ENCODE measurements around the gene NF1.

DNA sequence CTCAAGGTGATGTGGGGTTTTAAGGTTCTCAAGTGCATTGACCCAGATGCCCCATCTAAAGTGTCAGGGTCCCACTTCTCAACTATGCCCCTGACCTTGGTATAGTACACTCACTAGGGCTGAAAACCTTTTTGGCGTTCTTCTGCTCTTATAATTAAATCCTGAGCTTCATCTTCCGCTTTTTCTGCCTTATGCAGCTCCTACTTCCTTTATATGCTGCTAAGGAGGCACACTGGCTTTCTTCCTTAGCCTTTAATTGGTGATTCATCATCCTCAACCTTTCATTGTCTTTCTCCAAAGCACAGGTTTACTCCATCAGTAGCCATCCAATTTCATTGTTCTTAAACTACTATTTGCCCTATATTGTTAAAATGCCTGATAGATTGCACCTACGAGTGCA lies 5.3 kb upstream of the NF1 start:
- no peak for TF ChIP-seq EZH2 (IDR thresholded peaks at IDR 0.05; ENCODE audit: borderline replicate concordance, low read length)
- TF ChIP-seq, protein P1, sequence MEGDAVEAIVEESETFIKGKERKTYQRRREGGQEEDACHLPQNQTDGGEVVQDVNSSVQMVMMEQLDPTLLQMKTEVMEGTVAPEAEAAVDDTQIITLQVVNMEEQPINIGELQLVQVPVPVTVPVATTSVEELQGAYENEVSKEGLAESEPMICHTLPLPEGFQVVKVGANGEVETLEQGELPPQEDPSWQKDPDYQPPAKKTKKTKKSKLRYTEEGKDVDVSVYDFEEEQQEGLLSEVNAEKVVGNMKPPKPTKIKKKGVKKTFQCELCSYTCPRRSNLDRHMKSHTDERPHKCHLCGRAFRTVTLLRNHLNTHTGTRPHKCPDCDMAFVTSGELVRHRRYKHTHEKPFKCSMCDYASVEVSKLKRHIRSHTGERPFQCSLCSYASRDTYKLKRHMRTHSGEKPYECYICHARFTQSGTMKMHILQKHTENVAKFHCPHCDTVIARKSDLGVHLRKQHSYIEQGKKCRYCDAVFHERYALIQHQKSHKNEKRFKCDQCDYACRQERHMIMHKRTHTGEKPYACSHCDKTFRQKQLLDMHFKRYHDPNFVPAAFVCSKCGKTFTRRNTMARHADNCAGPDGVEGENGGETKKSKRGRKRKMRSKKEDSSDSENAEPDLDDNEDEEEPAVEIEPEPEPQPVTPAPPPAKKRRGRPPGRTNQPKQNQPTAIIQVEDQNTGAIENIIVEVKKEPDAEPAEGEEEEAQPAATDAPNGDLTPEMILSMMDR (IDR thresholded peaks at IDR 0.05; ENCODE audit: low read length) = no peak
